LoVo (cell line): Measurements from ENCODE around the gene PTPRD.

ENCODE experiments used
- DNase-seq: peaks from one replicate; pipeline ENCODE4 v3.0.0-alpha.2; 2016; ENCODE audit warnings: low spot score

The PTPRD gene

DNA sequence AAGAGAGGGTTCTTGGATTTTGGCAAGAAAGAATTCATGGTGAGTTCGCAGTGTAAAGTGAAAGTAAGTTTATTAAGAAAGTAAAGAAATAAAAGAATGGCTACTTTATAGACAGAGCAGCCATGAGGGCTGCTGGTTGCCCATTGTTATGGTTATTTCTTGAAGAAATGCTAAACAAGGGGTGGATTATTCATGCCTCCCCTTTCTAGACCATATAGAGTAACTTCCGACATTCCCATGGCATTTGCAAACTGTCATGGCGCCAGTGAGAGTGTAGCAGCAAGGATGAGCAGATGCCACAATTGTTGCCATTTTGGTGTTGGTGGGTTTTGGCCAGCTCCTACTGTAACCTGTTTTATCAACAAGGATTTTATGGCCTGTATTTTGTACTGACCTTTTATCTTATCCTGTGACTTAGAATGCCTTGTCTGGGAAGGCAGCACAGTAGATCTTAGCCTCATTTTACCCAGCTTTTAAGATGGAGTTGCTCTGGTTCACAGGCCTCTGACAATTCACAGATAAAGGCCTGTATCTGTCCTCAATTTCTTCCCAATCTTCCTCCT is 1787.1 kb downstream of the PTPRD start:
- no peak for DNase-seq

DNA sequence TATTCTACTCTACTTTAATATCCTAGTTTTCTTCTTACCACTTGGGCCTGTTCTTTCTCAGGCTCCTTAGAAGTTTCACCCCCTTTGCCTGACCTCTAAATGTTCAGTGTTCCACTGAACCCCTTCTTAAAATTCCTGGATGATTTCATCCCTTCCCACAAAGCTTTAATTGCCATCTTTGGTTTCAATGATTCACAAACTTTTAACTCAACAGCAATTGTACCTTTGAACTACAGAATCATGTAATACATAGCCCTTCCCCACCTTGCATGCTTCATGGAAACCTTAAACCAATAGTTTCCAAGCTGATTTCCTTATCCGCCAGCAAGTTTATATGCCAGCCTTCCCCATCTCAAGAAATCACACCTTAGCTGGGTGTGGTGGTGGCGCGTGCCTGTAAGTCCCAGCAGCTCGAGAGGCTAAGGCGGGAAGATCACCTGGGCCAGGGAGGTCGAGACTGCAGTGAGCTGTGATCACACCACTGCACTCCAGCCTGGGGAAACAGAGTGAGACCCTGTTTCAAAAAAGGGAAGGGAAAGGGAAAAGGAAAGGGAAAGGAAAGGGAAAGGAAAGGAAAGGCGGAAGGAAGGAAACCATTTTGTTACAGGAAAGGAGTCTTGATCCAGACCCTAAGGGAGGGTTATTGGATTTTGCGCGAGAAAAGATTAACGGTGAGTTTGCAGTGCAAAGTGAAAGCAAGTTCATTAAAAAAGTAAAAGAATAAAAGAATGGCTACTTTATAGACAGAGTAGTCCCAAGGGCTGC is 1789.5 kb downstream of the PTPRD start:
- no peak for DNase-seq

DNA sequence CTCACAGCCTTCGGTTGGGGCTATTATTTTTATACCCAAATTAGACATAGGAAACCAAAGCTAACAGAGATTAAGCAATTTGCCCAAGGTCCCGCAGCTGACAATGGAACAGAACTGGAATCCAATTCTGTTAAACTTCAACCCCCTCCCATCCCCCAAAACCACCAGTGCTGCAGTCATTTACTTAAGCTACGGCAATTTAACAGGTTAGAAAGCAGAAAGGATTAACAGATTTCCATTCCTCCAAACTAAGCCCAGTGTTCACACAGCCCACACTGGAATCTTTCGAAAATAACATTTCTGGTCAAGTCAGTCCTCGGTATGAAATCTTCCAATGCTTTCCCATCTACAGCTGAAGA is 1790.2 kb downstream of the PTPRD start:
- DNase-seq = no peak

DNA sequence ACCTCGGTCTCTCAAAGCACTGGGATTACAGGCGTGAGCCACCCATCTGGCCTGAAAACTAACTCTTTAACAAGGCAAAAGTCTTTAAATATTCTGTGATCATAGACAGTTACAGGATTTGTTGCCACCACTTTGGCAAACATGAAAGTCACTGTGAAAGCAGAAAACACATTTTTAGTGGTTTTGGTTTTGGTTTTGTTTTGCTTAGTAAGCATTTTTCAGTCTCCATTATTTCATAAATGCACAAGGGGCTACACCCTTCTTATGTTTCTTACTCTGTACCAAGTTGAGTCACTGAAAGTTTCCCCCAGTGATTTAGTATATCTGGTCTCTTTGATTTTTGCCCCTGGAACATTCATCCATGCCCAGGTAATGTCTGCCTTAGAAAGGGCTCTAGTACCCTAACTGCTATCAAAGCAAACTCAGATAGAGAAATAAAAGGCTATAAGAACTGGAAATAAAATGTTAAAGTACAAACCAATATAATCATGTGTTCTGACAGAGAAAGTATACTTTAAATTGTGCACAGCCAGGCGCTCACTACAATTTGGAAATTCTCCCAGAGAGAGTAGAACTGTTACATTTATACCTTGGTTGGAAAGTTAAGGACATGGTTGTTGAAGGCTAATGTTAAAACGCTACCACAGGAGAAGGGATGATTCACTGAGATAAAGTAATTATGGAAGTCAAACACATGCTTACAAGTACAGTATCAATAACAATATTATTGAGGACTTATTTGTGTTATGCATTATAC is 1790.7 kb downstream of the PTPRD start:
- no peak for DNase-seq

DNA sequence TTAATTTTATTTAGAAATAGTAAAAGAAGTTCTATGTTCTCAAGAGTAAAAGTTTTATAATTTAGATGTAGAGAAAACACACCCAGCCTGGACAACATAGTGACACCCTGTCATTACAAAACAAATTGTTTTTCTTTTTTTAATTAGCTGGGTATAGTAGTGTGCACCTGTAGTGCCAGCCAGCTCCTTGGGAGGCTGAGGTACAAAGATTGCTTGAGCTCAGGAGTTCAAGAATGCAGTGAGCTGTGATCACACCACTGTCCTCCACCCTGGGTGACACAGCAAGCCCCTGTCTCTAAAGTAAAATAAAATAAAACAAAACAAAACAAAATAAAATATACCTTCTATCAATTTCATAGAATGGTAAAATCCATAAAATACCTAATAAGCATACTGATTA is 1795.5 kb downstream of the PTPRD start:
- DNase-seq = no peak

DNA sequence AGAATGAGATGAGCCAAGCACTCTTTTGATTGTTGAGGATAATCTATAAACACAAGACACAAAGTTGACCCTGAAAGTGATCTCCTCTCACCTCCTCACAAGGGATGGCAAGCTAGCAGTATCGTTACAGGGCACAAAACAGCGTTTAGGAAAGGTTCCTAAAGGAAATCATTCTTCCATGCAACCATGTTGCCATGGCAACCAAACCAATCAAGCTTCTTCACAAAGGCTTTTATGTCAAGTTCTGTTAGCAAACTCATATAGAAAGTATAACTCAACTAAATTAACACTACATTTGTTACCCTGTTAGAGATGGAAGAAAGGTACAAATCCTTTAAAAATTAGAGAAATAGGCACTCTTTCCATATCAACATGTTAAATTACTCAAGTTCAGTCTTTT is 1796.4 kb downstream of the PTPRD start:
- no peak for DNase-seq

DNA sequence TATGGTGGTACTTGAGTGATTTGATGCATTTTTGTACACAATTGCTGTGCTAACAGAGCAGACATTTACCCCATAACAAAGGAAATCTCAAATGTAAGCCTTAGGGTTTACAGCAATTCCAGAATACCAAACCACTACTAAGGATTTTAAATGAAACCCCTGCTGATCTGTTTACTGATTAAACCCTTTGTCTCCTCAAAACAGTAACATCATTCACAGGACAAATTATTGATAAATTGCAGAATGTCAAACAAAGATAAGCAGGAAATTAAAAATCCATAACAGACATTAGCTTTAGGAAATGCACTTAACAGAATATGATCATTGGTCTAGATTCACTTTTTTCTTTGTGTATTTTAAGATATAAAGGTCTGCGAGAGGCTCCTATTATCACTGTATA is 1796.9 kb downstream of the PTPRD start:
- DNase-seq = no peak

DNA sequence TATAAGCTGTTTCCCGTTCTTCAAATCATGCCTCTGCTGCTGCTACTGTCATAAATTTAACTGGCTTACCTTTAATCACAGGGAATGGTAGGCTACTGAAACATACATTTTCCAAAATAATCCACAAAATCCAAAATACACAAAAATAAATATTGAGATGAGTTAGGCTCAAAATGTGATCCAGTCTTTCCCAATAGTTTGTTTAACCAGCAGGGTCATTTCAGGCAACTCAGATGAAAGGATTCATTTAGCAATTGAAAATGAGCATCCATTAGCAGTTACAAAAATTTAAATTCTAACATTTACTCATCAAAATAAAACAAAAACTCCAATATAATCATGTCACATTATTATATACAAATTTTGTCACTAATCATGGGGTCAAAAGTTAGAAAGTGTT is 1797.6 kb downstream of the PTPRD start:
- DNase-seq = no peak

DNA sequence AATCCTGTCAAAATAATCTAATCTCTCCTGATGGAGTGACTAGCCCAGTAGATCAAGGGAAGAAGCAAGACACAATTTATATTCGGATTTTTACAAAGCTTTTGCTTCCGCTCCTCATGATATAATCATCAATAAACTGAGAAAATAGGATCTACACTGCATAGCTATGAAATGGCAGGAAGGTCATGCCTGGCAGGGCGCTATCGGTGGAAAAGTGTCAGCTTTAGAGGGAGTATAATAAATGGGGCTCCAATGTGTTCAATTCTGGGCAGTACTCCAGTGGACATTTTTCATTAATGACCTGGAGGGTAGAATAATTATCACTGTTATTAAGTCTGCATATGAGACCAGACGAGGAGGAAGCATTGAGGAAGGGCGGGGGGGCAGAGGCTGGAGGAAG is 1799.9 kb downstream of the PTPRD start:
- no peak for DNase-seq

DNA sequence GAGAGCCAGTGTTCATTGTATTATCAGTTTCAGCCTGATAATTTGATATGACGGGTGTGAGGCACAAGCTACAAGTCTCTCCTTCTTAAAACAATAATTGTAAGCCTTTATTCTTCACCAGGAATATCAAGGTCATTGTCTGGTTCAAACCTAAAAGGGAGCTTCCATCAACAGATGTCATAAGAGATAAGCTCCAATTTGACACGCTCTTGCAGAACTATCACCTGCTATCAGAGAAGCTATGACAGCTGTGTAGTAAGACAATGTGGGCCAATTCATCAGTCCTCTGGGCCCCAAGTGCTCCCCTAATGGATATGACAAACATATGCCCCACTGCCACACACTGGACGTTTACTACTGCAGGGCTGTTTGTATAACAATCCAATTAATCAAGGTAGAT is 1803.1 kb downstream of the PTPRD start:
- DNase-seq = no peak

DNA sequence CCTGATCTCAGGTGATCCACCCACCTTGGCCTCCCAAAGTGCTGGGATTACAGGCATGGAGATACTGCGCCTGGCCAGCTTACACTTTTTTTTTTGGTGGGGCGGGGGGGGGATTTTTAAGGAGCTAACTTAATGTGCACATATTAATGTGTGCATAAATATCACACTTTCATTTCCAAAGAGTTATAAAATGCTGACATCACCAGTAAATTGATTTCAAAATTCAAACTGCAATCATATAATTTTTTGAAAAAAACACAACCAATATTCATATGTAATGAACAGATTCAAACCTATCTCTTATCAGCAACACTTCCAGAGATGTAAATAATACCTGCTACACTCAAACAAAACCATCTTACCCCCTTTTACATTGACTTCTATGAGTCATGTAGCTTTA is 1806.7 kb downstream of the PTPRD start:
- DNase-seq = no peak

DNA sequence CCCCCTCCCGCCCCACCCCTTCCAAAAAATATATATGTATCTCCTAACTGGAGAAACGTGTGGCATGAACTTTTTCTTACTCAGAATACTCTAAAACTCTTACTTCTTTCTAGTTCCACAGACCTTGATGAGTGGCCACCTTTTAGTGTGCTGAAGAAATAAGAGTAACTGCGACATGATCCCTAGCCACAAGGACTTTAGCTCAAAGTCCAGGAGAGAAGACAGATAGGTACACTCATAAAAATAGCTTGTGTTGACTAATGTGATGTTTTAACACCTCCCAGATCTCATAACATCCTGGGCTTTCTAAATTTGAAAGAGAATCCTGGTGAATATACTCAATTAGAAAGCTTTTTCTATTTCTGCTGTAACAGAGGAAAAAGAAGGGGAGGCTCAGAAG is 1808.2 kb downstream of the PTPRD start:
- no peak for DNase-seq

DNA sequence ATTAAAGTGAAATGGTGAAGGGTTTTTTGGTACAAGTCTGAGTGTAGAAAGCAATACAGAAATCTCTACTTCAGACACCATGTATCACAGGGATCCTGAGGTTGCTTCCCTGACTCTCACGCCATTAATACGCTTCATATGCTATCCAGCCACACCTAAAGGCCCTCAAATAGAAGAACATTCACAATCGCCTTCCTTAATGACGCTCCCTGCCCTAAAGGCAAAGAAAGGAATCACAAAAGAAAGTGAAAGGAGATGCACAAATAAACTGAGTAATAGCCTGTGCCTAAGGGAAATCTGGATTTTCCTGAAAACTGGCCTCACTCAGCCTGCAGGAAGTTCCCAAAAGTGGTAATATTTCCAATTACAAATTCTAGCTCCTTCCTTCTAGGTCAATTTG is 1810.6 kb downstream of the PTPRD start:
- no peak for DNase-seq

DNA sequence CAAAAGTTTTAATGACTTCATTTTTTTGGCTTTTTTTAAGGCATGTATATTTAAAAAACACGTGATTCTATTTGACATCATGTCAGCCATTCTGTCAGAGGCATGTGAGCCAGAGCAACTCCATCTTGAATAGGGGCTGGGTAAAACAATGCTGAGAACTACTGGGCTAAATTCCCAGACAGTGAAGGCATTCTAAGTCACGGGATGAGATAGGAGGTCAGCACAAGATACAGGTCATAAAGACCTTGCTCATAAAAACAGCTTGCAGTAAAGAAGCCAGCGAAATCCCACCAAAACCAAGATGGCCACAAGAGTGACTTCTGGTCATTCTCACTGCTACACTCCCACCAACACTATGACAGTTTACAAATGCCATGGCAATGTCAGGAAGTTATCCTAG is 1812.6 kb downstream of the PTPRD start:
- DNase-seq = no peak

DNA sequence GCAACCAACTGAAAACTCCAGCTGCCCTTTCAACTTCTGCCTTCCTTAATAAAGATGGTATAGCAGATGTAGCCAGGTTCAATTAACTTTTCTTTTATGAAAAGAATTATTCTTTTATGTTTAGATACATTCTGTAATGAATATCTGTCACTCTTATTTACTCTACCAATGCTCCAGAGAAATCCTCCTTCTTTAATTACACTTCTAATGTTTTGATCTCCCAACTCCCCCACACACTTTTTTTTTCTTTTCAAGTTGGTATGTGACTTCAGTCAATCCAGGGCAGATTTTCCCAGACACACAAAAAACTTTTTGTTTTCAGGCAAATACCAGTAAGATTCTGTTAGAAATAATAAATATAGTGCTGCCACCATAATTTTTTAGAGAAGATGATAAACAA is 1813.2 kb downstream of the PTPRD start:
- no peak for DNase-seq

DNA sequence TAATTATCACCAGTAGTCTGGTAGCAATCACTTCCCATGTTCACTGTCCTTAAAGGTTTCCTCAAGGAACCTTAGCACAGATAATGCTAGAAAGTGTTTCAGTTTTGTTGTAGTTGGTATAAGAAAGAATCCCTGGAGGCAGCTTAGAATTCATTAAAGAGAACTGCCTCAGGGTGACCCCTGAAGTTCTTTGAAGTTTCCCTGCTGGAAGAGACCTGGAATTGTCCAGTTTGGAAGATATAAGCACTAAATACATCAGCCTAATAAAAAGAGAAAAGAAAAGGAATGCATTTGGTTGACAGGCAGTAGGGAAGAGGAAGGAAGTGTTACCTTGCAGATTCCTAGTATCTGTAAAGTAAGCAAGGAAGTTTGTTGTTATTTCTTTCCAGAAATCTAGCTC is 1813.6 kb downstream of the PTPRD start:
- DNase-seq = no peak

DNA sequence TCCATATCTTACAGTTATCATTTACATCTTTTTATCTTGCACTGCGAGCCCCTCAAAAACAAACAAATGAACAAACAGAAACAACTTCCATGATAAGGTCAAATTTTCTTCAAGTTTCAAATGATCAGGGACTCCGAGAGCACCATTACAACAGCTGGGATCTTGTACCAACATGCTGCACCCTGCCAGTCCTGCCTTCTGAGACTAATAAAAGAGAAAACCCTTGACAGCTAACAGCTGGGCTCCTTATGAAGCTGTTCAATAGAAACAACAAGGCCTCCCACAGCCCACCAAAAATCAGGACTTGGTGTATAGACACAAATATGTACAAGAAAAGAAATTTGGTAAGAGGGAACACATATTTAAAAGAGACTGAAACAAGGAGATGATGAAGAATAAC is 1828.0 kb downstream of the PTPRD start:
- no peak for DNase-seq

DNA sequence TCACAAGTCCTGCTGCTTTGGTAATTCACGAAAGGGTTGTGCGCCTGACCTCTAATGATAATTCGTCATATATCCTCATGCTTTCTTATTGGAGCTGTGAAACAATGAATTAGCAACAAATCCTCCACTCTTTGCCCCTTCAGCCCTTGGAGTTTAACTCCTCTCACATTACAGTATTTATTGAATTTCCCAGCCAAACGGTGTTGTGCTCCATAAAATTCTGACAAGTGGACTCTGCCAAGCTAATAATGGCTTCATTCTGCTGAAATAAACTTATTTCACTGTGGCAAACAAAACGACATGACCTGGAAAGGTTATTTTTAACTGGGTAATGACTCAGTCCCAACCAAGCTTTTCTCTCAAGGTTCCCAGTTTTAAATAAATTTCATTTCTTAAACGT is 1828.9 kb downstream of the PTPRD start:
- no peak for DNase-seq

DNA sequence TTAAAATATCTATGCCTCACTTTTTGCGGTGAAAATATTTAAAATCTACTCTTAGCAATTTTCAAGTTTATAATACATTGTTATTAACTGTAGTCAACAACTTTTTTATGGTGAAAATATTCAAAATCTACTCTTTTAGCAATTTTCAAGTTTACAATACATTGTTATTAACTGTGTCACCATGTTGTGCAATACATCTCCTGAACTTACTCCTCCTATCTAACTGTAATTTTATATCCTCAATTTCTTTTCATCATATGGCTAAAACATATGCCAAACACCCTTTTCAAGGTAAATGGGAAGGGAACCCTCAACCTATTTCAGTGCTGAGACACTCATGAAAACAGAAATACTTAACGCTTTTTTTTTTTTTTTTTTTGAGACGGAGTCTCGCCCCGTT is 1830.6 kb downstream of the PTPRD start:
- no peak for DNase-seq

DNA sequence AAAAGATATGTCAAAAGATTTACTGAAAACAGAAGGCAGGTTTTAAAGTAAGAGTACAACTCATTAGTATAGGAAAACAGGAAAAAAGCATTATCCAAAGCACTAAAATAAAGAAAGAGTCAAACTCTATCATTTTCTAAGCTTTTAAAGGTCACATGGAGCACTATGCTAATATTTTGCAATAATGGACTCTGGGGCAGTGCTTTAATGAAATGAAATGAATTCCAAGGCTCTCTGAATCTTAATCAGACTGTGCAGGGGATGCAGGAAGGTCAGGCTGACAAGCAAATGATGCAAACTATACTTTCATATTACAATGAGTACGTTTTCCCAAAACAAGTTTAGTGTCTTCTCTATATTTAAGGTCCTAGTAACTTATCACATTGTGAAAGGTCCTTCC is 1831.3 kb downstream of the PTPRD start:
- no peak for DNase-seq

DNA sequence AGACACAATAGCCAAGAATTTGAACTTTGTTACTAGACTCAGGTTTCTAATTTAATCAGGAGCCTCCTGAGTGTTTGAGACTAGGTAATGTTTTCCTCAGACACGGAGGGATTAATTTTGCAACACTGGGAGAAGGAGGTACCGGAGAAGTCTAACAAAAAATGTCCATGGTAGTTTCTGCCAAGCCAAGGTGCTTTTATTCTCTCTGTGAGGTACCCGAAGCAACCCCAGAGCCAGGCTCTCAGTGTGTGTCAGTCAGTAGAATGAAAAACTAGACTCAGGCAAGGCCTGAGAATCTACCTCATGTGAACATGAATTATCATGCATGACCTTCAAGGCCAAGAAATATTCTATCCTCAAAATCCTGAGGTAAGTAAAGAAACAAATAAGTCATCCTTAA is 1832.4 kb downstream of the PTPRD start:
- no peak for DNase-seq

DNA sequence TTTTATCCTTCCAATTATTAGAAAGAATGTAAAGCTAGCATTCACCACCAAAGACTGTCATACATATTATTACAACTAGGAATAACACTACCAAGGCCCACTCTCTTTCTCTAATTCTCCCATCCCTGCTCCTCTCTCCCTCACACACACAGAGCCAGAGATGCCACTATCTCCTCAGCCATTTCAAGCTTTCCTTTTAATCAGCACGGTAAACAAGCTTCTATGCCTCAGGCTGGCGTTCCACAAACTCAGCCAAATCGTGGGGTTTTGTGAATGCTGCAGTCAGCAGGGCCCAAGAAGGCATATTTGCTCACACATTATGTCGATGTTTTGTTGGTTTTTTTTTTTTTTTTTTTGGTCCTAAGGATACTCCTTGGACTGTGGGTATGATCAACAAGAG is 1833.3 kb downstream of the PTPRD start:
- no peak for DNase-seq

DNA sequence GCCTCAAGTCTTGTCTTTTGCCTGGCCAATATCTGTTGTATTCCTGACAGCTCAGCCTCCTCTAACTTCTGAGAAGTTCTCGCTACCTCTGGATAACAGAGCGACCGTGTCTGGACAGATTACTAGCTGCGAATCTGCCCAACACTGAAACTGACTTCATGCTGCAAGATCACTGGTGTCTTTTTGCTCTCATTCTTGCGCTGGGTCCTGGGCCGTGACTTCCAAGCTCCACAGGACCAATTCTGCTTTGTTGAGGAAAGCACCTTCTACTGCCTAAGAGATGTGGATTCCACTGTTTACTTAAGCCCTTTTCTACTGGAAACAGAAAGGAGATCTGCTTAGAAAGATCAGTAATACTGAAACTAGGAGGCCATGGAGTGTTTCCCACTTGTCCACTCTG is 1834.4 kb downstream of the PTPRD start:
- DNase-seq = no peak

DNA sequence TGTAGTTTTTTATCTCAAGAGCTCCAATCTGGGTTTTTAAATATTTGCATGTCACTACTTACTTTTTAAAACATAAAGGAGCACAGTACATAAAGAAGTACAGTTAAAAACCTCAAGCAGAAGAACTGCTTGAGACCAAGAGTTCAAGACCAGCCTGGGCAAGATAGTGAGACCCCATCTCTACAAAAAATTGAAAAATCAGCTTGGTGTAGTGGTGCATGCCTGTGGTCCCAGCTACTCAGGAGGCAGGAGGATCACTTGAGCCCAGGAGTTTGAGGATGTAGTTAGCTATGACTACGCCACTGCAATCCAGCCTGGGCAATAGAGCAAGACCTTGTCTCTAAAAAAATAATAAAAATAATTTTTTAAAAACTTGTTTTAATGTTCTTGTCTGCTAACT is 1840.5 kb downstream of the PTPRD start:
- no peak for DNase-seq
